ENCODE data around the gene STON2. TPM values are rescaled to one million over a fixed set of nuclear protein-coding genes. Genes with fewer than 3 reads are reported as not detected.
"Not testable (repeated sequence)": the region's sequence is repeated elsewhere in the genome, so short reads cannot be mapped to it uniquely, and the experiment has no call there.

The STON2 gene
- total RNA-seq, 4 donors from 2014 or later, result 69.8 to 202 (median 97.0) TPM

DNA sequence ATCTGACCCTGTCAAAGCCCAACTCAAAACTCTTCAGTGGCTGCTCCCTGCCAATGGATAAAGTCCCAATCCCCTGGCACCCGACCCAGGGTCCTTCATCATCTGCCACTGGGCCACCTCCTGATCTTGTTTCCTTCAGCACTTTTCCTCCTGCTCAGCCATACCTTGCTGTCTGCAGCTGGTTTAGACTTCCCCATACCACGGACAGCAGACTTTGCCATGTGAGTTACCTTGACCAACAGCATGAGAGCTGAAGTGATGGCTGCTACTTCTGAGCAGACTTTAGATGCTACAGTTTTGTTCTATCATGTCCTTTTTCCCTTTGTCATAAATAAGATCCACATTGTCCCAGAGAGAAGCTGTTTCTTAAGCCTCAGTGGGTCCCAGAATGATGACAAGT lies 33.3 kb upstream of the STON2 start:
- intact Hi-C loops (cut with DNase I), result no loop called here
- no peaks in the 10 kb centered on the region for H3K27me3 ChIP-seq
- no peak overlapping the region for H3K27ac ChIP-seq
- 54 to 80% methylated on average over 2 of the region's 2 CpGs for WGBS, 2 donors
- no peak for TF ChIP-seq POLR2A (IDR thresholded peaks at IDR 0.05)
- TF ChIP-seq, protein P1, sequence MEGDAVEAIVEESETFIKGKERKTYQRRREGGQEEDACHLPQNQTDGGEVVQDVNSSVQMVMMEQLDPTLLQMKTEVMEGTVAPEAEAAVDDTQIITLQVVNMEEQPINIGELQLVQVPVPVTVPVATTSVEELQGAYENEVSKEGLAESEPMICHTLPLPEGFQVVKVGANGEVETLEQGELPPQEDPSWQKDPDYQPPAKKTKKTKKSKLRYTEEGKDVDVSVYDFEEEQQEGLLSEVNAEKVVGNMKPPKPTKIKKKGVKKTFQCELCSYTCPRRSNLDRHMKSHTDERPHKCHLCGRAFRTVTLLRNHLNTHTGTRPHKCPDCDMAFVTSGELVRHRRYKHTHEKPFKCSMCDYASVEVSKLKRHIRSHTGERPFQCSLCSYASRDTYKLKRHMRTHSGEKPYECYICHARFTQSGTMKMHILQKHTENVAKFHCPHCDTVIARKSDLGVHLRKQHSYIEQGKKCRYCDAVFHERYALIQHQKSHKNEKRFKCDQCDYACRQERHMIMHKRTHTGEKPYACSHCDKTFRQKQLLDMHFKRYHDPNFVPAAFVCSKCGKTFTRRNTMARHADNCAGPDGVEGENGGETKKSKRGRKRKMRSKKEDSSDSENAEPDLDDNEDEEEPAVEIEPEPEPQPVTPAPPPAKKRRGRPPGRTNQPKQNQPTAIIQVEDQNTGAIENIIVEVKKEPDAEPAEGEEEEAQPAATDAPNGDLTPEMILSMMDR (IDR thresholded peaks at IDR 0.05), result no peak
- no peak overlapping the region for H3K4me3 ChIP-seq (replicated peaks in 1 of 3)
- peaks cover 7 to 19% of the 10 kb centered on the region in 2 donors for H3K4me1 ChIP-seq
- no peaks in the 10 kb centered on the region for H3K36me3 ChIP-seq
- DNase-seq, result no peak
- H3K9me3 ChIP-seq, result no peaks in the 10 kb centered on the region

DNA sequence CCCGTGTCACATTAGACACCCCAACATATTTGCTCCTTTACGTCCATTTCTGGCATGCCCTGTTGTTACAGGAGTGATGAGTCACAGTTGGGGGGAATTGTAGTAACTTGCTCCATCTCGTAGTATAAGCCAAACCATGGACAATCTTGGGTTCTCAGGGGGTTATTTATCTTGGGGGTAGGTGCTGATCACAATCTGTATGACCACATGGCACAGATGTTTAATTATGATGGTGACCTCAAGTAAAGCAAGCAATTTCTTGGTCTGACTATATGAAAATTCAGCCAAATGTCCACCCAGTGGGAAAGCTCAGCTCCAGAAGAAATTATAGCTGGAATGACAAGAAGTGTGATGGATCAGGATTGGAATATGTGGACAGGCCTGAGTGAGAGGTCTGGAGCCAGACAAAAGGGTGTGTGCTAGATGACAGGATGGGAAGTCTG lies 32.1 kb upstream of the STON2 start:
- H3K27ac ChIP-seq, result no peak overlapping the region
- intact Hi-C loops (cut with DNase I), result no loop called here

DNA sequence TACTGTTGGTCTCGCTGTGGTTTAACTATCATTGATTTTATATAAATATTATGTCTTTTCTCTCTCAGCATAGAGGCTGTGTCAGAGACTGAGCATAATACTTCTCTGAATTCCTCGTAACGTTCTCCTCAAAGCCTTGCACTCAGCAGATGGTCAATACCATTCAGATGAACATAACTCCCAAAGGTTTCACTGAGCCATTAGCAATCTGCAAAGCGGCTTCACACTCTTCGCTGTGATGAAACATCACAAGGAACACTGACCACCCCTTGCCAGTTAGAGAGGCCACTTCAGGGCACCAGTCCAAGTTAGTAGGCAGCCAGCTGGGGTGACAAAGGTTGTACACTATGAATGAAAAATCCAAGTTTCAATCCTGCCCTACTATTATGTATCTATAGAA lies 30.1 kb upstream of the STON2 start:
- Histone ChIP-seq H3K4me1 (peaks cover 12 to 13% of the 10 kb centered on the region in 2 donors), H3K27ac (no peak overlapping the region), H3K9me3 (no peaks in the 10 kb centered on the region), H3K27me3 (no peaks in the 10 kb centered on the region), H3K4me3 (replicated peaks in 1 of 3) (no peak overlapping the region), H3K36me3 (no peaks in the 10 kb centered on the region)
- intact Hi-C loops (cut with DNase I), result no loop called here
- DNase-seq, result peak; percentile 68 to 71
- TF ChIP-seq, protein P1 (IDR thresholded peaks at IDR 0.05), result no peak
- no peak for TF ChIP-seq POLR2A (IDR thresholded peaks at IDR 0.05)
- 71 to 80% methylated on average over 5 of the region's 5 CpGs for WGBS, 2 donors

More for the DNA sequence above, 32.1 kb upstream of the STON2 start:
- H3K27me3 ChIP-seq, result no peaks in the 10 kb centered on the region
- no peaks in the 10 kb centered on the region for H3K9me3 ChIP-seq
- H3K36me3 ChIP-seq, result no peaks in the 10 kb centered on the region
- H3K4me1 ChIP-seq, result peaks cover 11 to 19% of the 10 kb centered on the region in 2 donors
- TF ChIP-seq POLR2A (IDR thresholded peaks at IDR 0.05), result no peak
- TF ChIP-seq, protein P1 (IDR thresholded peaks at IDR 0.05), result no peak
- no peak overlapping the region for H3K4me3 ChIP-seq (replicated peaks in 1 of 3)
- no peak for DNase-seq
- 83 to 87% methylated on average over 3 of the region's 3 CpGs for WGBS, 2 donors

DNA sequence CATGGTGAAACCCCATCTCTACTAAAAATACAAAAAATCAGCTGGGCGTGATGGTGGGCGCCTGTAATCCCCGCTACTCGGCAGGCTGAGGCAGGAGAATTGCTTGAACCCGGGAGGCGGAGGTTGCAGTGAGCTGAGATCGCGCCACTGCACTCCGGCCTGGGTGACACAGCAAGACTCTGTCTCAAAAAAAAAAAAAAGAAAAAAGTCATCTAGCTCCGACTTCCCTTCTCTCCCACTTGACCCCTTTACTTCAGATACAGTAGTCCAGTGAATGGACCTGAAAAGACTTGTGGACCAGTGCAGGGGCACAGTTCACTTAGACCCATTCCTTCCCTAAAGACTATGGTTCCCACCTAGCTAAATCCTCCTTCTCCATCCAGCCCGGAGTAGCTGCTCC lies 29.6 kb upstream of the STON2 start:
- intact Hi-C loops (cut with DNase I); H3K27me3 ChIP-seq; DNase-seq: not testable (repeated sequence)

DNA sequence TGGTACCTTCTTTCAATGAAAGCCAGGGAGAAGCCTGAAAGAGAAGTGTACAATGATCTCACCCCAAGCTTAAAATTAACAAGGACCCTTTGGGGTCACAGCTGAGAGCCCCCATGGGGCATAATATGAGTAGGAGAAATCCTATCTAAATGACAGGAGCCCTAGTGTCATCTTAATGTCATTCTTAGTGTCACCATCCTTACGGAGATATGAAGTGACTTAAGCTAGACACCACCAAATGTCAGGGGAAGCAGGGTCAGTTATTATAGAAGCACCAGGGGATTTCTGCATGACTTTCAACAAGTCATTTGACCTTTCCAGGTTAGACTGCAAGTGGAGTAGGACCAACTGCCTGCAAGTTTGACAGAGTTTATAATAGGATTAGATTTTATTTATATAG lies 28.9 kb upstream of the STON2 start:
- no peaks in the 10 kb centered on the region for H3K9me3 ChIP-seq
- WGBS, 2 donors, result 86 to 100% methylated on average over 1 of the region's 1 CpG
- peaks cover 2 to 16% of the 10 kb centered on the region in 2 donors for H3K4me1 ChIP-seq
- TF ChIP-seq, protein P1 (IDR thresholded peaks at IDR 0.05), result no peak
- no peak for TF ChIP-seq POLR2A (IDR thresholded peaks at IDR 0.05)
- no peaks in the 10 kb centered on the region for H3K36me3 ChIP-seq
- intact Hi-C loops (cut with DNase I), result no loop called here
- H3K4me3 ChIP-seq (replicated peaks in 1 of 3), result no peak overlapping the region
- H3K27me3 ChIP-seq, result no peaks in the 10 kb centered on the region
- H3K27ac ChIP-seq, result no peak overlapping the region
- no peak for DNase-seq

More for the DNA sequence above, 29.6 kb upstream of the STON2 start:
- peaks cover 7 to 13% of the 10 kb centered on the region in 2 donors for H3K4me1 ChIP-seq
- H3K27ac ChIP-seq; H3K9me3 ChIP-seq; H3K4me3 ChIP-seq (replicated peaks in 1 of 3); H3K36me3 ChIP-seq: not testable (repeated sequence)
- 94 to 96% methylated on average over 11 of the region's 11 CpGs for WGBS, 2 donors
